Lower lobe of right lung (tissue), 2 donors: ENCODE measurements around the gene TEPSIN. TPM values are rescaled to one million over a fixed set of nuclear protein-coding genes. Genes with fewer than 3 reads are reported as not detected.

ENCODE experiments used
- ATAC-seq, 2 donors: fragments of 200-7000 bp; cut with Tn5 transposase; one replicate each; pipeline ENCODE4 v1.9.1; 2020 to 2022; ENCODE audit warnings: mild to moderate bottlenecking in 2 of 2, moderate library complexity in 2 of 2
- DNase-seq: peaks from one replicate; pipeline ENCODE4 v3.0.0-alpha.2; 2020
- H3K27ac ChIP-seq: fragments of 200-600 bp; one replicate; pipeline ENCODE4 v1.8.0; 2022
- H3K27me3 ChIP-seq: fragments of 200-600 bp; one replicate; pipeline ENCODE4 v1.8.0; 2022; ENCODE audit warnings: low read depth
- H3K36me3 ChIP-seq: fragments of 200-600 bp; one replicate; pipeline ENCODE4 v1.8.0; 2022; ENCODE audit warnings: mild to moderate bottlenecking
- H3K4me1 ChIP-seq: fragments of 200-600 bp; one replicate; pipeline ENCODE4 v1.8.0; 2022
- H3K4me3 ChIP-seq: fragments of 200-600 bp; one replicate; pipeline ENCODE4 v1.8.0; 2022; ENCODE audit warnings: mild to moderate bottlenecking
- H3K9me3 ChIP-seq: fragments of 200-600 bp; one replicate; pipeline ENCODE4 v1.8.0; 2022
- CTCF ChIP-seq: fragments of 200-600 bp; IDR thresholded peaks from one replicate; pipeline ENCODE4 v1.8.0; 2022; ENCODE audit warnings: antibody characterized with exemption, mild to moderate bottlenecking
- intact Hi-C: fragments of 100-400 bp; cut with DNase I; formaldehyde crosslinking; loops from one replicate; pipeline ENCODE4 v1.11.0; 2022
- total RNA-seq: library from RNA; stranded (reverse); fragmentation: NEBNext Ultra II Directional; extraction: Animal tissue kit (Norgen Biotek cat#: 25700); gene quantifications from one replicate; pipeline ENCODE4 v1.2.1, GENCODE V29; 2021
- donor health status: DM: no; HTN: yes; CAD: no; lungs with severe emphysema.

The TEPSIN gene
- total RNA-seq, 1 donor from 2014 or later = 43.2 TPM

GRCh38 chr17:81180836-81181810 lies 57.7 kb downstream of the TEPSIN start:
- Histone ChIP-seq H3K27ac (no peak overlapping the region), H3K4me1 (no peaks in the 10 kb centered on the region), H3K27me3 (peaks cover 5% of the 10 kb centered on the region), H3K4me3 (no peak overlapping the region), H3K36me3 (no peaks in the 10 kb centered on the region), H3K9me3 (no peaks in the 10 kb centered on the region)
- intact Hi-C loops = no loop called here
- DNase-seq = no peak
- no peak for TF ChIP-seq CTCF
- ATAC-seq = no peak

- no peaks in the 10 kb centered on the region for H3K4me1 ChIP-seq
- TF ChIP-seq CTCF = no peak
- no peak overlapping the region for H3K4me3 ChIP-seq
- no peaks in the 10 kb centered on the region for H3K36me3 ChIP-seq
- no peaks in the 10 kb centered on the region for H3K9me3 ChIP-seq
- DNase-seq = no peak
- ATAC-seq = no peak
- intact Hi-C loops = no loop called here
- no peak overlapping the region for H3K27ac ChIP-seq
- H3K27me3 ChIP-seq = peaks cover 5% of the 10 kb centered on the region
Measured at GRCh38 chr17:81179861-81180260, 59.0 kb downstream of the TEPSIN start.

GRCh38 chr17:81179220-81179619 lies 59.6 kb downstream of the TEPSIN start:
- no peak for DNase-seq
- TF ChIP-seq CTCF = no peak
- Histone ChIP-seq H3K36me3 (no peaks in the 10 kb centered on the region), H3K4me1 (no peaks in the 10 kb centered on the region), H3K4me3 (no peak overlapping the region), H3K27me3 (peaks cover 5% of the 10 kb centered on the region), H3K27ac (no peak overlapping the region), H3K9me3 (no peaks in the 10 kb centered on the region)
- no peak for ATAC-seq
- intact Hi-C loops = no loop called here

Other genes starting within 250 kb of the TEPSIN start
- 28.8 TPM for gene CHMP6, start 247.2 kb downstream of the TEPSIN start, total RNA-seq
- gene BAIAP2, start 203.9 kb downstream of the TEPSIN start, total RNA-seq = 119 TPM
- gene PVALEF, start 73.5 kb downstream of the TEPSIN start, total RNA-seq = not detected
- gene AATK, start 72.8 kb downstream of the TEPSIN start, total RNA-seq = 64.0 TPM
- 8.3 TPM for gene CEP131, start 16.1 kb downstream of the TEPSIN start, total RNA-seq
- gene NDUFAF8, start 263 bp upstream of the TEPSIN start, total RNA-seq = 24.3 TPM
- gene SLC38A10, start 56.3 kb upstream of the TEPSIN start, total RNA-seq = 98.1 TPM
- 19.9 TPM for gene BAHCC1, start 156.4 kb upstream of the TEPSIN start, total RNA-seq